ENCODE results near the gene DDX27. TPM values are rescaled to one million over a fixed set of nuclear protein-coding genes. Genes with fewer than 3 reads are reported as not detected.

The DDX27 gene
- total and polyA plus RNA-seq, 9 of the 15 experiments (the other 6 are each of a cell fraction or from before 2014, with no cell fraction given) = 17.9 to 79.3 (median 57.0) TPM

DNA sequence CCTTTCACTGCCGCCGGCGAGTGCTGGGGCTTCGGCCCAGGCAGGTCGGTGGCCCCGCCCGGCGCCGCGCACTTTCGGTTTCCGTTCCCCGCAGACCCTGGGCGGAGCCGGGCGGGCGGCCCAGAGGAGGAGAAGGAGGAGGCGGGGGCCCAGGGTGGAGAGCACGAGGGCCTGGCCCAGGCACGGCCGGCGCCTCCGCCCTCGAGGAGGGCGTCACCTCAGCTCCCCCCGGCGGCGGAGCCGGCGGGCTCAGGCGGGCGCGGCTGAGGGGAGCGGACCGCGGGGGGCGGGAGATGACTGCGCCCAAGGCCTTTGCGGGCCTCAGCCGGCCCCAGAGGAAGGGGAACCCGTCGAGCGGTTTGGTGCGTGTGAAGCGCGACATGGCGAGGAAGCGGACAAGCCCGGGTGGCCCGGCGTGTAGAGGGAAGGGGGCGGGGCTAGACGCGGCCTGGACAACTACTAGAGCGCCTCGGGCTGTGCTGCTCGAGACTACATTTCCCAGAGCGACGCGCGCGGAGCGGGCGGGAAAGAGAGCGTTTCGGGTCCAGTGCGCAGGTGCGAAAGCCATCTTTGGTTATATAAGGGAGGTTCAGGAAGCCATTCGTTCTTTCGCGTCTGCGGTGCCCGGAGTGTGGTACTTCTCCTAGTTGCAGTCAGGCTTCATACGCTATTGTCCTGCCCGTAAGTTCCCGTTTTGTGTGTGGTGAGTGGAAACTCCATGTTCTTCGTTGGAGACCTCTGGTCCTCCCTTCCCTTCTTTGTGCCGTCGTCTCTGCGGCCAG lies 59.0 kb downstream of the DDX27 start, which contains the start of gene ZNFX1 (continued):
- TF ChIP-seq ZNF740 (CRISPR knock-in tag; IDR thresholded peaks at IDR 0.05) (peak; percentile 55; the same call in 1 of the 2 replicates), ZNF740 (tag; IDR thresholded peaks at IDR 0.05) (no peak), CREB3L1 (IDR thresholded peaks at IDR 0.05; ENCODE audit: borderline replicate concordance, low read depth) (peak; percentile 94), NCOA2 (IDR thresholded peaks at IDR 0.05; ENCODE audit: partially characterized antibody in 2 of 2) (no peak), ZNF609 (CRISPR knock-in tag; IDR thresholded peaks at IDR 0.05; ENCODE audit: borderline replicate concordance) (0 out of 2 replicates have a peak, but pooled peaks have one; percentile 18), ZBTB33 (CRISPR knock-in tag; IDR thresholded peaks at IDR 0.05) (no peak; the same call in 1 of the 2 replicates), RBM22 (IDR thresholded peaks at IDR 0.05; ENCODE audit: low read depth, low read length, poor library complexity, severe bottlenecking) (no peak), SOX6 (IDR thresholded peaks at IDR 0.05) (peak; percentile 54), KLF13 (tag; IDR thresholded peaks at IDR 0.05; ENCODE audit: borderline replicate concordance, low read depth) (peak; percentile 97), ZC3H11A (IDR thresholded peaks at IDR 0.05; ENCODE audit: low read depth, low read length) (no peak)
- TF ChIP-seq, protein P1, sequence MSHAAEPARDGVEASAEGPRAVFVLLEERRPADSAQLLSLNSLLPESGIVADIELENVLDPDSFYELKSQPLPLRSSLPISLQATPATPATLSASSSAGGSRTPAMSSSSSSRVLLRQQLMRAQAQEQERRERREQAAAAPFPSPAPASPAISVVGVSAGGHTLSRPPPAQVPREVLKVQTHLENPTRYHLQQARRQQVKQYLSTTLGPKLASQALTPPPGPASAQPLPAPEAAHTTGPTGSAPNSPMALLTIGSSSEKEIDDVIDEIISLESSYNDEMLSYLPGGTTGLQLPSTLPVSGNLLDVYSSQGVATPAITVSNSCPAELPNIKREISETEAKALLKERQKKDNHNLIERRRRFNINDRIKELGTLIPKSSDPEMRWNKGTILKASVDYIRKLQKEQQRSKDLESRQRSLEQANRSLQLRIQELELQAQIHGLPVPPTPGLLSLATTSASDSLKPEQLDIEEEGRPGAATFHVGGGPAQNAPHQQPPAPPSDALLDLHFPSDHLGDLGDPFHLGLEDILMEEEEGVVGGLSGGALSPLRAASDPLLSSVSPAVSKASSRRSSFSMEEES (CRISPR knock-in tag; IDR thresholded peaks at IDR 0.05) = no peak
